Gastrocnemius medialis (tissue), 4 donors: ENCODE data around the gene FCGR3A. TPM values are rescaled to one million over a fixed set of nuclear protein-coding genes. Genes with fewer than 3 reads are reported as not detected.

Source experiments
- ATAC-seq, 2 donors: fragments of 150-250 bp; one replicate each; pipeline ENCODE4 v1.9.1; 2016
- DNase-seq, 2 donors: peaks; one replicate each; pipeline ENCODE4 v3.0.0-alpha.2; 2019
- H3K27ac ChIP-seq, 4 donors: fragments of 200-600 bp; sonication (generic); 1 replicate in 1 of 4; 2 replicates in 3 of 4; pipeline ENCODE4 v1.5.1; 2016 to 2018; ENCODE audit warnings: mild to moderate bottlenecking in 2 of 4, moderate library complexity in 1 of 4
- H3K27me3 ChIP-seq, 3 donors: fragments of 200-600 bp; sonication (generic) in 2 of 3; 1 replicate in 1 of 3; 2 replicates in 2 of 3; pipeline versions ENCODE4 v1.5.1 to v1.6.0; 2016 to 2019; ENCODE audit warnings: mild to moderate bottlenecking in 1 of 3, moderate library complexity in 1 of 3
- H3K36me3 ChIP-seq, 2 donors: fragments of 200-600 bp; sonication (generic) in 1 of 2; one replicate each; pipeline ENCODE4 v1.5.1; 2017 to 2018
- H3K4me1 ChIP-seq, 2 donors: fragments of 200-600 bp; sonication (generic) in 1 of 2; one replicate each; pipeline ENCODE4 v1.5.1; 2016 to 2017; ENCODE audit warnings: mild to moderate bottlenecking in 2 of 2
- H3K4me3 ChIP-seq, 4 donors: fragments of 200-600 bp; sonication (generic) in 3 of 4; 1 replicate in 1 of 4; 2 replicates in 3 of 4; pipeline ENCODE4 v1.5.1; 2016 to 2019; ENCODE audit warnings: mild to moderate bottlenecking in 2 of 4
- H3K9me3 ChIP-seq, 3 donors: fragments of 200-600 bp; sonication (generic) in 2 of 3; 1 replicate in 1 of 3; 2 replicates in 2 of 3; pipeline ENCODE4 v1.5.1; 2016 to 2019
- CTCF ChIP-seq, 5 experiments: fragments of 450-650 bp in 3 of 5; fragments of 200-600 bp in 2 of 5; sonication (generic) in 2 of 5; IDR thresholded peaks in 4 of 5; conservative IDR thresholded peaks in 1 of 5; 1 replicate in 4 of 5; 2 replicates in 1 of 5; pipeline ENCODE4 v1.5.1; 2016 to 2019; ENCODE audit warnings: antibody characterized with exemption in 5 of 5, mild to moderate bottlenecking in 3 of 5, moderate library complexity in 3 of 5
- POLR2A ChIP-seq, 2 donors: fragments of 450-650 bp; IDR thresholded peaks; one replicate each; pipeline ENCODE4 v1.6.1; 2017; ENCODE audit warnings: antibody characterized with exemption in 2 of 2, mild to moderate bottlenecking in 2 of 2, moderate library complexity in 2 of 2
- in situ Hi-C, 4 donors: fragments of 200-750 bp; cut with MboI; loops; one replicate each; pipeline versions ENCODE4 v1.15.0 to v1.8.0; 2017; ENCODE audit warnings: low sequenced_read_pairs in 4 of 4
- intact Hi-C: fragments of 100-400 bp; cut with DNase I; formaldehyde crosslinking; loops from one replicate; pipeline ENCODE4 v1.15.1; 2023; ENCODE audit warnings: low total_unique reads
- total RNA-seq, 4 donors: library from RNA; depleted of rRNA; stranded (reverse); fragments of >200 nt; gene quantifications; one replicate each; pipeline versions ENCODE4 v1.1.0 to v1.2.3, GENCODE V29; 2016

FCGR3A gene
- total RNA-seq, 4 donors from 2014 or later, result 1.7 to 7.7 (median 3.0) TPM

DNA sequence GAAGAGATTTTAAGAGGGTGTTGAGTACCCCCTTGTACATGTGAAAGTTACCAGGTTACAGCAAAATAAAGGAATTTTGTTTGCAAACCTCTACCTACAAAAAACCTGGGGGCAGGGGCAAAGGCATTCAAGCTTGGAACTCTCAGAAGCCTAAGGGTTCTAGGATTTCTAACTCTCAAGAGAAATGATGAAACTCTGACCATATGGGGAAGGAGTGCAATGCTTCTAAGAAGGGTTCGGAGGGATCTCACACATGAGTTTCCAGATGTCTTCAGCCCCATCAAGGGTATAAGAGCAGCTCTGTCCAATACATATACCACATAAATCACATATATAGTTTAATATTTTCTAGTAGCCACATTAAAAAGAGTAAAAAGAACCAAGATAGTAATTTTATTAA lies 51.7 kb downstream of the FCGR3A start:
- intact Hi-C loops, result no loop called here
- ATAC-seq (no peak), DNase-seq (no peak)
- H3K9me3 ChIP-seq, result no peaks in the 10 kb centered on the region
- H3K27ac ChIP-seq, result no peak overlapping the region
- no peaks in the 10 kb centered on the region for H3K36me3 ChIP-seq
- in situ Hi-C loops, result no loop called here
- H3K27me3 ChIP-seq, result peaks cover 0 to 17% (median 2%) of the 10 kb centered on the region in 3 donors
- TF ChIP-seq CTCF (IDR thresholded peaks at IDR 0.05 in 4 of 5, conservative IDR thresholded peaks at IDR 0.05 in 1 of 5) (no peak), POLR2A (IDR thresholded peaks at IDR 0.05) (no peak)
- no peak overlapping the region for H3K4me3 ChIP-seq
- H3K4me1 ChIP-seq, result peaks cover 0 to 8% of the 10 kb centered on the region in 2 donors

GRCh38 chr1:161495490-161495889 lies 54.1 kb downstream of the FCGR3A start:
- DNase-seq, result no peak
- Histone ChIP-seq H3K4me3 (no peak overlapping the region), H3K4me1 (peaks cover 0 to 8% of the 10 kb centered on the region in 2 donors), H3K27me3 (peaks cover 0 to 30% (median 2%) of the 10 kb centered on the region in 3 donors), H3K9me3 (no peaks in the 10 kb centered on the region), H3K27ac (no peak overlapping the region), H3K36me3 (no peaks in the 10 kb centered on the region)
- ATAC-seq, result no peak
- TF ChIP-seq CTCF (IDR thresholded peaks at IDR 0.05 in 4 of 5, conservative IDR thresholded peaks at IDR 0.05 in 1 of 5) (no peak), POLR2A (IDR thresholded peaks at IDR 0.05) (no peak)
- in situ Hi-C loops, result no loop called here
- intact Hi-C loops, result no loop called here

DNA sequence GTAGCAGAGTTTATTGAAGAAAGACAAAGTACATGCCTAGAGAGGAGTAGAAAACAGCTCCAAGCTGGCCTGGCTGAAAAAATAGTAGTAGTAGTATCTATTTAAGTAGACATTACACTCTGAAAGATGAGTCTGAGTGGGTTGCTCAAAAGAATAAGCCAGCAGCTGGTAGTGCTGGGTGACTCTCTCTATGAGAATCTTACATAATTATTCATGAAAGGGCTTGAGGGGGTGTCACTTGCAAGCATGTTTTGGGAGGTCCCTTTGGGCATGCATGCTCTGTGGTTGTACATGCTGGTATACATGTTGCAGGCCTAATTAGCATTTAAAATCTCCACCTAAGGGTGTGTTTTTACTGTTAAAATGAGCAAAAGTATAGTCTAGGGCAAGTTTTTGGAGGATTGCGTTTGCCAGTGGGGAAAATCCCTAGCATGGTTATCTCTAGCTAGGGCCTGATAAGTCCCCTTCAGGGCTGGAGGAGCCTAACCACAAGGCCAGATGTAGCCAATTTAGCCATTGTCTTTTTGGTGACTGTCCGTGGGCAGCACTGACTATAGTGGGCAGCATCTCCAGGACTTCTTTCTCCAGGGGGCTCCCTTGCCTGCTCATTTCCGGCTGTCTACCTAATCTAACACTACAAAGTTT lies 55.4 kb downstream of the FCGR3A start:
- Histone ChIP-seq H3K36me3 (no peaks in the 10 kb centered on the region), H3K4me3 (no peak overlapping the region), H3K27ac (no peak overlapping the region), H3K4me1 (peaks cover 0 to 8% of the 10 kb centered on the region in 2 donors), H3K9me3 (no peaks in the 10 kb centered on the region), H3K27me3 (peaks cover 9 to 32% (median 11%) of the 10 kb centered on the region in 3 donors)
- DNase-seq (no peak), ATAC-seq (no peak)
- intact Hi-C loops, result no loop called here
- in situ Hi-C loops, result no loop called here
- no peak for TF ChIP-seq CTCF (IDR thresholded peaks at IDR 0.05 in 4 of 5, conservative IDR thresholded peaks at IDR 0.05 in 1 of 5)
- TF ChIP-seq POLR2A (IDR thresholded peaks at IDR 0.05), result no peak

- DNase-seq (no peak), ATAC-seq (no peak)
- H3K4me3 ChIP-seq, result no peak overlapping the region
- H3K4me1 ChIP-seq, result peaks cover 0 to 8% of the 10 kb centered on the region in 2 donors
- intact Hi-C loops, result no loop called here
- TF ChIP-seq POLR2A (IDR thresholded peaks at IDR 0.05) (no peak), CTCF (IDR thresholded peaks at IDR 0.05 in 4 of 5, conservative IDR thresholded peaks at IDR 0.05 in 1 of 5) (no peak)
- H3K27ac ChIP-seq, result no peak overlapping the region
- in situ Hi-C loops, result no loop called here
- H3K27me3 ChIP-seq, result peaks cover 9 to 35% (median 12%) of the 10 kb centered on the region in 3 donors
- H3K9me3 ChIP-seq, result no peaks in the 10 kb centered on the region
- H3K36me3 ChIP-seq, result no peaks in the 10 kb centered on the region
Measured at GRCh38 chr1:161492827-161493226, 56.8 kb downstream of the FCGR3A start.

Other genes with a start within 250 kb of the FCGR3A start
- gene MPZ, start 239.8 kb downstream of the FCGR3A start, total RNA-seq, result 1 to 10 TPM in 3 of 4 donors, under 1 TPM in 1; 0.61 to 3.4 (median 2.1) TPM
- gene SDHC, start 235.4 kb downstream of the FCGR3A start, total RNA-seq, result 100 to 1,000 TPM in 1 of 4 donors, 10 to 100 TPM in 3; 47.5 to 112 (median 63.8) TPM
- not detected for gene CFAP126, start 181.9 kb downstream of the FCGR3A start, total RNA-seq
- 1 to 10 TPM; 5.0 to 9.0 (median 7.2) TPM for gene FCGR2A, start 44.4 kb downstream of the FCGR3A start, total RNA-seq
- under 1 TPM in 2 of 4 donors, not detected in 2; 0.25 to 0.60 TPM for gene HSPA6, start 25.3 kb downstream of the FCGR3A start, total RNA-seq
- 1 to 10 TPM in 1 of 4 donors, under 1 TPM in 3; 0.38 to 1.2 (median 0.42) TPM for gene FCGR3B, start 81.4 kb upstream of the FCGR3A start, total RNA-seq
- 1 to 10 TPM; 4.8 to 9.4 (median 5.8) TPM for gene FCGR2B, start 113.3 kb upstream of the FCGR3A start, total RNA-seq
- not detected for gene FCRLA, start 157.4 kb upstream of the FCGR3A start, total RNA-seq
- not detected for gene FCRLB, start 171.7 kb upstream of the FCGR3A start, total RNA-seq
- gene DUSP12, start 200.0 kb upstream of the FCGR3A start, total RNA-seq, result 10 to 100 TPM in 2 of 4 donors, 1 to 10 TPM in 2; 5.0 to 15.0 (median 10.0) TPM
- gene ATF6, start 216.5 kb upstream of the FCGR3A start, total RNA-seq, result 10 to 100 TPM; 15.3 to 20.1 (median 18.3) TPM